Neural progenitor cell (in vitro differentiated cells): ENCODE measurements around the gene C3orf22. TPM values are rescaled to one million over a fixed set of nuclear protein-coding genes. Genes with fewer than 3 reads are reported as not detected.

Source experiments
- DNase-seq: peaks from one replicate; pipeline ENCODE4 v3.0.0-alpha.2; 2016; ENCODE audit warnings: low spot score
- H2AFZ ChIP-seq: fragments of 200-600 bp; sonication (generic); replicated peaks from 2 replicates; pipeline ENCODE4 v1.6.1; 2016; ENCODE audit warnings: antibody characterized with exemption
- H3F3A ChIP-seq: fragments of 200-600 bp; sonication (generic); 2 replicates; pipeline ENCODE4 v1.6.1; 2016; ENCODE audit warnings: antibody characterized with exemption, low read depth
- H3K27ac ChIP-seq: fragments of 200-600 bp; sonication (generic); 2 replicates; pipeline ENCODE4 v1.5.1; 2016; ENCODE audit warnings: mild to moderate bottlenecking
- H3K27me3 ChIP-seq: fragments of 200-600 bp; sonication (generic); 2 replicates; pipeline ENCODE4 v1.6.1; 2016; ENCODE audit warnings: mild to moderate bottlenecking, moderate library complexity
- H3K36me3 ChIP-seq: fragments of 200-600 bp; sonication (generic); 2 replicates; pipeline ENCODE4 v1.5.1; 2016
- H3K4me1 ChIP-seq: fragments of 200-600 bp; sonication (generic); 2 replicates; pipeline ENCODE4 v1.6.1; 2016; ENCODE audit warnings: mixed run types
- H3K4me2 ChIP-seq: fragments of 200-600 bp; sonication (generic); 2 replicates; pipeline ENCODE4 v1.6.1; 2016
- H3K4me3 ChIP-seq: fragments of 200-600 bp; sonication (generic); 2 replicates; pipeline ENCODE4 v1.5.1; 2016
- H3K79me2 ChIP-seq: fragments of 200-600 bp; sonication (generic); 2 replicates; pipeline ENCODE4 v1.6.1; 2016; ENCODE audit warnings: low read depth
- H3K9ac ChIP-seq: fragments of 200-600 bp; sonication (generic); 2 replicates; pipeline ENCODE4 v1.6.1; 2016
- H3K9me3 ChIP-seq: fragments of 200-600 bp; sonication (generic); 2 replicates; pipeline ENCODE4 v1.5.1; 2016; ENCODE audit warnings: low read depth
- H4K20me1 ChIP-seq: fragments of 200-600 bp; sonication (generic); 2 replicates; pipeline ENCODE4 v1.6.1; 2016; ENCODE audit warnings: low read depth
- H3K27ac Mint-ChIP-seq: 3 replicates; pipeline ENCODE4 v1.8.0; 2021; ENCODE audit warnings: mixed read lengths
- H3K27me3 Mint-ChIP-seq: 2 replicates; pipeline ENCODE4 v1.8.0; 2022; ENCODE audit warnings: low read depth, mild to moderate bottlenecking, inconsistent platforms, moderate library complexity, mixed read lengths; ENCODE audit not compliant: insufficient read depth
- H3K36me3 Mint-ChIP-seq: 3 replicates; pipeline ENCODE4 v1.8.0; 2021; ENCODE audit warnings: mixed read lengths
- H3K4me1 Mint-ChIP-seq: 3 replicates; pipeline ENCODE4 v1.8.0; 2021; ENCODE audit warnings: mixed read lengths
- H3K4me3 Mint-ChIP-seq: 3 replicates; pipeline ENCODE4 v1.8.0; 2021; ENCODE audit warnings: mild to moderate bottlenecking, moderate library complexity, mixed read lengths
- H3K9me3 Mint-ChIP-seq: 3 replicates; pipeline ENCODE4 v1.8.0; 2020; ENCODE audit warnings: mixed read lengths
- EZH2 ChIP-seq: fragments of 200-600 bp; sonication (generic); IDR thresholded peaks from 2 replicates; pipeline ENCODE4 v1.6.1; 2017; ENCODE audit warnings: antibody characterized with exemption, mild to moderate bottlenecking, moderate library complexity
- EZH2phosphoT487 ChIP-seq: fragments of 200-600 bp; sonication (generic); IDR thresholded peaks from 2 replicates; pipeline ENCODE4 v1.6.1; 2017; ENCODE audit warnings: antibody characterized with exemption
- total RNA-seq: library from RNA; depleted of rRNA; stranded (reverse); fragments of >200 nt; gene quantifications from 2 replicates; pipeline ENCODE4 v1.2.3, GENCODE V29; 2015; ENCODE audit warnings: low replicate concordance
- TF ChIP-seq, protein P1 (sequence below): fragments of 200-600 bp; sonication (generic); IDR thresholded peaks from 2 replicates; pipeline ENCODE4 v1.5.1; 2017; ENCODE audit warnings: antibody characterized with exemption, mild to moderate bottlenecking

C3orf22 gene
- total RNA-seq, 1 donor from 2014 or later, result not detected

DNA sequence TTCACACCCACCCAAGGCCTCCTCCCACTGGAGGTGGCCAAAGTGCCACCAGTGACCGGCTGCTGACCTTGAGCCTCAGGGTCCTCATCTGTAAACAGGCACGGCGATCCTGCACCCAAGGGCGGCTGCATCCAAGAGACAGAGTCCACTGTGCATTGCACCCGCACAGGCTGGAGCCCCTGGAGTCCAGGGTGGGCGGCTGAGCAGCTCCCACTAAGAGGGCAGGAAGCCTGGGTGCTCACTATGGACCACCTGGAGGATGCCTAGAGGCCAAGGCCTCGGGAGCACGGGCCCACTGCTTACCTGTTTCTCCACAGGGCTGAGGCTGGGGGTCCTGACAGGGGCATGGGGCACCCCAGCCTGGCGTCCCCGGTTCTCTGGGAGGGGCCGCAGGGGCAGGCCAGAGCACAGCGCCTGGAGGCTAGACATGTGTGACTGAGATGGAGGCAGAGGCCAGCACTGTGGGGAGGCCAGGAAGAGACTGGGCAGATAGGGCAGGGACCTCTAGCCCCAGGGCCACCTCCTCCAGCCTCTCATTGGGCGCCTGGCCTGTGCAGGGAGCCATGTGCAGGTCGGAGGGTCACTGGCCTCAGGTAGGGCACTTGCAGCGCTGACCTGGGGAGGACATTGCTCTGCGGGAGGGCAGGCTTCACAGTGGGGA, 41.3 kb downstream of the C3orf22 start, which contains the start of gene UROC1:
TSS of gene UROC1 (minus strand) at position 483 of the 661 bp plus-strand sequence. CDS start at position 429, 54 bp downstream.
- H3K27ac ChIP-seq, result no peak within 1 kb of the TSS
- H3K9ac ChIP-seq, result no peak within 1 kb of the TSS
- no peak within 1 kb of the TSS for H2AFZ ChIP-seq
- H4K20me1 ChIP-seq, result no peaks in the 10 kb centered on the region
- H3K4me3 Mint-ChIP-seq, result no peak within 1 kb of the TSS
- H3K36me3 ChIP-seq, result no peaks in the 10 kb centered on the region
- H3K9me3 Mint-ChIP-seq, result no peaks in the 10 kb centered on the region
- peaks cover 9% of the 10 kb centered on the region for H3K27me3 Mint-ChIP-seq
- peak within 1 kb of the TSS; percentile 46 for H3K4me2 ChIP-seq
- DNase-seq, result no peak
- no peaks in the 10 kb centered on the region for H3F3A ChIP-seq
- peaks cover 1% of the 10 kb centered on the region for H3K27me3 ChIP-seq
- H3K79me2 ChIP-seq, result no peaks in the 10 kb centered on the region
- no peak within 1 kb of the TSS for H3K4me3 ChIP-seq
- peaks cover 10% of the 10 kb centered on the region for H3K4me1 ChIP-seq
- peak within 1 kb of the TSS; percentile 70 for H3K27ac Mint-ChIP-seq
- H3K36me3 Mint-ChIP-seq, result no peaks in the 10 kb centered on the region
- peaks cover 29% of the 10 kb centered on the region for H3K4me1 Mint-ChIP-seq
- no peaks in the 10 kb centered on the region for H3K9me3 ChIP-seq
- TF ChIP-seq, protein P1, sequence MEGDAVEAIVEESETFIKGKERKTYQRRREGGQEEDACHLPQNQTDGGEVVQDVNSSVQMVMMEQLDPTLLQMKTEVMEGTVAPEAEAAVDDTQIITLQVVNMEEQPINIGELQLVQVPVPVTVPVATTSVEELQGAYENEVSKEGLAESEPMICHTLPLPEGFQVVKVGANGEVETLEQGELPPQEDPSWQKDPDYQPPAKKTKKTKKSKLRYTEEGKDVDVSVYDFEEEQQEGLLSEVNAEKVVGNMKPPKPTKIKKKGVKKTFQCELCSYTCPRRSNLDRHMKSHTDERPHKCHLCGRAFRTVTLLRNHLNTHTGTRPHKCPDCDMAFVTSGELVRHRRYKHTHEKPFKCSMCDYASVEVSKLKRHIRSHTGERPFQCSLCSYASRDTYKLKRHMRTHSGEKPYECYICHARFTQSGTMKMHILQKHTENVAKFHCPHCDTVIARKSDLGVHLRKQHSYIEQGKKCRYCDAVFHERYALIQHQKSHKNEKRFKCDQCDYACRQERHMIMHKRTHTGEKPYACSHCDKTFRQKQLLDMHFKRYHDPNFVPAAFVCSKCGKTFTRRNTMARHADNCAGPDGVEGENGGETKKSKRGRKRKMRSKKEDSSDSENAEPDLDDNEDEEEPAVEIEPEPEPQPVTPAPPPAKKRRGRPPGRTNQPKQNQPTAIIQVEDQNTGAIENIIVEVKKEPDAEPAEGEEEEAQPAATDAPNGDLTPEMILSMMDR, result no peak
- no peak for TF ChIP-seq EZH2
- TF ChIP-seq EZH2phosphoT487, result no peak

DNA sequence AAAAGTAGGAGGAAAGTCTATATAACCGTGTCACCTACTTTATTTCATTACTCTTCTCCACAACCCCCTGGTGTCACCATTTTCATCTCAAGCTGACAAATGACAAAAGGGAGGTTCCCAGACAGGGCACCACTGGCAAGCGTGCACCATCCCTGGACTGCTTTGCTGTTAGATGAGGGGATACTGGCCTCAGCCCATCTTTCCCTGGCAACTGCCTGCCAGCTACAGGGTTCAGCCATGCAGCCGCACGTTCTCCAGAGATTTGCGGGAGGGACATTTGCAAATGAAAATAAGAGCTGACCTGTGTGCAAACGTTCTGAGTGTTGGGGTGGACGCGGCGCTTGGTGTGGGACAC, 41.8 kb downstream of the C3orf22 start:
- Histone ChIP-seq H3K27ac (no peak overlapping the region), H3K36me3 (no peaks in the 10 kb centered on the region), H3K4me3 (no peak overlapping the region), H2AFZ (no peak overlapping the region), H3K9ac (no peak overlapping the region), H3F3A (no peaks in the 10 kb centered on the region), H3K9me3 (no peaks in the 10 kb centered on the region), H3K4me1 (peaks cover 10% of the 10 kb centered on the region), H4K20me1 (no peaks in the 10 kb centered on the region), H3K79me2 (no peaks in the 10 kb centered on the region), H3K4me2 (no peak overlapping the region), H3K27me3 (no peaks in the 10 kb centered on the region)
- DNase-seq, result no peak
- H3K4me3 Mint-ChIP-seq, result no peak overlapping the region
- peak overlapping the region; percentile 70 for H3K27ac Mint-ChIP-seq
- no peaks in the 10 kb centered on the region for H3K36me3 Mint-ChIP-seq
- TF ChIP-seq EZH2phosphoT487, result no peak
- TF ChIP-seq EZH2, result no peak
- TF ChIP-seq, protein P1, result no peak
- no peaks in the 10 kb centered on the region for H3K9me3 Mint-ChIP-seq
- H3K4me1 Mint-ChIP-seq, result peaks cover 25% of the 10 kb centered on the region
- peaks cover 4% of the 10 kb centered on the region for H3K27me3 Mint-ChIP-seq

DNA sequence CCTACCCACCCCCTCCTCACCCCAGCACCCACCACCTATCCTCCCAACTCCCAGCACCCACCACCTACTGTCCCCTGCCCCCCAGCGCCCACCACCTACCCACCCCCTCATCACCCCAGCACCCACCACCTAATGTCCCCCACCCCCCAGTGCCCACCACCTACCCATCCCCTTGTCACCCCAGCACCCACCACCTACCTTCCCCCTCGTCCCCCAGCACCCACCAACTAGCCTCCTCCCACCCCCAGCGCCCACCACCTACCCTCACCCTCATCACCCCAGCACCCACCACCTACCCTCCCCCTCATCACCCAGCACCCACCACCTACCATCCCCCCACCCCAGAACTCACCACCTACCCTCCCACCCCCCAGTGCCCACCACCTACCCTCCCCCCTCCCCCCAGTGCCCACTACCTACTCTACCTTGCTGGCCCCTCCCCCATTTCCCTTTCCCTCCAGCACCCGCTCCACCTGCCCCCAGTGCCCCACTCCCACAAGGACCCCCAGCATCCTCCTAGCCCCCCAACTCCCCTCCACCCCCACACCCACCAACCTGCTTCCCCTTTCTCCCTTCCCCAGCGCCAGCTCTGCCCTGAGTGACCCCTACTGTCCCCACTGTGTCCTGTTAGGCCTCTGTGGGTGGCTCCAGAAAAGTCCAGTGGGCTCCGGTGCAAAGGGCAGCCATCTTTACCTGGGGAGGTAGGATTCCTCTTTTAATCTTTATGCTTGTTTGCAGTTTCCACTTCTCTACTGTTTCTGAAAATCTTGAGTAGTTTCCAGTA, 42.4 kb downstream of the C3orf22 start:
- Histone ChIP-seq H3K9ac (no peak overlapping the region), H4K20me1 (no peaks in the 10 kb centered on the region), H2AFZ (no peak overlapping the region), H3K79me2 (no peaks in the 10 kb centered on the region), H3K4me1 (peaks cover 10% of the 10 kb centered on the region), H3K4me2 (no peak overlapping the region), H3K27ac (no peak overlapping the region), H3K36me3 (no peaks in the 10 kb centered on the region), H3K27me3 (no peaks in the 10 kb centered on the region), H3F3A (no peaks in the 10 kb centered on the region), H3K9me3 (no peaks in the 10 kb centered on the region), H3K4me3 (no peak overlapping the region)
- peaks cover 31% of the 10 kb centered on the region for H3K4me1 Mint-ChIP-seq
- no peaks in the 10 kb centered on the region for H3K9me3 Mint-ChIP-seq
- TF ChIP-seq EZH2 (no peak), EZH2phosphoT487 (no peak)
- TF ChIP-seq, protein P1, result no peak
- no peaks in the 10 kb centered on the region for H3K36me3 Mint-ChIP-seq
- peak overlapping the region; percentile 70 for H3K27ac Mint-ChIP-seq
- no peak for DNase-seq
- H3K27me3 Mint-ChIP-seq, result peaks cover 4% of the 10 kb centered on the region
- H3K4me3 Mint-ChIP-seq, result no peak overlapping the region
